Tibial artery (tissue), 4 donors: Measurements from ENCODE around the gene LRRN2.
A peak's percentile ranks its signal among the peaks of the same experiment; 100 is the strongest.

Source experiments
- DNase-seq, 2 donors: peaks; one replicate each; pipeline ENCODE4 v3.0.0-alpha.2; 2019
- H3K27ac ChIP-seq, 2 donors: fragments of 200-600 bp; sonication (generic) in 1 of 2; 1 replicate in 1 of 2; 2 replicates in 1 of 2; pipeline ENCODE4 v1.5.1; 2018 to 2019; ENCODE audit warnings: mild to moderate bottlenecking in 1 of 2
- H3K27me3 ChIP-seq, 2 donors: fragments of 200-600 bp; sonication (generic) in 1 of 2; one replicate each; pipeline versions ENCODE4 v1.5.1 to v1.6.0; 2016 to 2019
- H3K36me3 ChIP-seq, 3 donors: fragments of 200-600 bp; sonication (generic) in 2 of 3; one replicate each; pipeline ENCODE4 v1.5.1; 2016 to 2019; ENCODE audit warnings: mild to moderate bottlenecking in 2 of 3
- H3K4me1 ChIP-seq, 4 donors: fragments of 200-600 bp; sonication (generic) in 2 of 4; 1 replicate in 3 of 4; 2 replicates in 1 of 4; pipeline ENCODE4 v1.5.1; 2016 to 2019
- H3K4me3 ChIP-seq, 2 donors: fragments of 200-600 bp; sonication (generic) in 1 of 2; 1 replicate in 1 of 2; 2 replicates in 1 of 2; pipeline ENCODE4 v1.5.1; 2018 to 2019; ENCODE audit warnings: mild to moderate bottlenecking in 2 of 2
- H3K9me3 ChIP-seq, 3 donors: fragments of 200-600 bp; sonication (generic) in 1 of 3; one replicate each; pipeline ENCODE4 v1.5.1; 2016 to 2019
- intact Hi-C: fragments of 100-400 bp; cut with DNase I; formaldehyde crosslinking; loops from one replicate; pipeline ENCODE4 v1.15.0; 2023; ENCODE audit warnings: low total_unique reads
- TF ChIP-seq, protein P1 (sequence below), 2 experiments: fragments of 200-600 bp in 1 of 2; fragments of 450-650 bp in 1 of 2; IDR thresholded peaks; one replicate each; pipeline ENCODE4 v1.5.1; 2017 to 2019; ENCODE audit warnings: antibody characterized with exemption in 2 of 2, mild to moderate bottlenecking in 1 of 2, moderate library complexity in 1 of 2

LRRN2 gene

DNA sequence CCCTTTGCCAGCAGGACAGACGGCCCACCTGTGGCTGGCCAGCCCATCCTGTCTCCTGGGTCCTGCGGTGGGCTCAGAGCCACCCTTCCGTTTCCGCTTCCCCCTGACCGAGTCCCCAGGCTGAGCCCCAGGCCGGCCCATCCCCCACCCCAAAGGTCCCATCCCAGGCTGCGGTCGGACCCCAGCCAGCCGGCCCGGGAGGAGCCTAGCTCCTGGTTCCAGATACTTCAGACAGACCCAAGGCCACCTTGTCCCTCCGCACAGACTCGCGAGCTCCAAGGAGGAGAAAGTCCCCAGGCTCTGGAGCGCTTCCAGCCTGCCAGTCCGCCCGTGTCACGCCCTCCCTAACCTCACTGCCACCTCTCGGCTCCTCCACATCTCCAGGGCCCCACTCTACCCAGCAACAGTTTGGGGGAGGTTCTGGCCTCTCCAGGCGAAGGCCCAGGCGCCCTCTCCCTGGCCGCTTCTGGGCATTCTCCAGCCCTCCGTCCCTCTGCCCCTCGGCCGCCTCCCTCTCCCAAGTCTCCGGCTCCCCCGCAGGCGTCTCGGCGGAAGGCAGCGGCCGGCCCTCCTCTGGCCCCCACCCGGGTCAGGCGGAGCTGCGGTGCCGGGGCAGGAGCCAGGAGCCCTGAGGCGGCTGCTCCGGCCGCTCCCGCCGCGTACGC is 835 bp downstream of the LRRN2 start:
- Histone ChIP-seq H3K4me1 (peaks cover 0 to 26% (median 13%) of the 10 kb centered on the region in 4 donors), H3K27me3 (peaks cover 0 to 37% of the 10 kb centered on the region in 2 donors), H3K9me3 (no peaks in the 10 kb centered on the region), H3K4me3 (peak overlapping the region; percentile 29 to 48), H3K36me3 (no peaks in the 10 kb centered on the region), H3K27ac (no peak overlapping the region)
- DNase-seq: peak in 1 of 2 donors; percentile 60
- intact Hi-C loops: no loop called here
- TF ChIP-seq, protein P1, sequence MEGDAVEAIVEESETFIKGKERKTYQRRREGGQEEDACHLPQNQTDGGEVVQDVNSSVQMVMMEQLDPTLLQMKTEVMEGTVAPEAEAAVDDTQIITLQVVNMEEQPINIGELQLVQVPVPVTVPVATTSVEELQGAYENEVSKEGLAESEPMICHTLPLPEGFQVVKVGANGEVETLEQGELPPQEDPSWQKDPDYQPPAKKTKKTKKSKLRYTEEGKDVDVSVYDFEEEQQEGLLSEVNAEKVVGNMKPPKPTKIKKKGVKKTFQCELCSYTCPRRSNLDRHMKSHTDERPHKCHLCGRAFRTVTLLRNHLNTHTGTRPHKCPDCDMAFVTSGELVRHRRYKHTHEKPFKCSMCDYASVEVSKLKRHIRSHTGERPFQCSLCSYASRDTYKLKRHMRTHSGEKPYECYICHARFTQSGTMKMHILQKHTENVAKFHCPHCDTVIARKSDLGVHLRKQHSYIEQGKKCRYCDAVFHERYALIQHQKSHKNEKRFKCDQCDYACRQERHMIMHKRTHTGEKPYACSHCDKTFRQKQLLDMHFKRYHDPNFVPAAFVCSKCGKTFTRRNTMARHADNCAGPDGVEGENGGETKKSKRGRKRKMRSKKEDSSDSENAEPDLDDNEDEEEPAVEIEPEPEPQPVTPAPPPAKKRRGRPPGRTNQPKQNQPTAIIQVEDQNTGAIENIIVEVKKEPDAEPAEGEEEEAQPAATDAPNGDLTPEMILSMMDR (IDR thresholded peaks at IDR 0.05): no peak

DNA sequence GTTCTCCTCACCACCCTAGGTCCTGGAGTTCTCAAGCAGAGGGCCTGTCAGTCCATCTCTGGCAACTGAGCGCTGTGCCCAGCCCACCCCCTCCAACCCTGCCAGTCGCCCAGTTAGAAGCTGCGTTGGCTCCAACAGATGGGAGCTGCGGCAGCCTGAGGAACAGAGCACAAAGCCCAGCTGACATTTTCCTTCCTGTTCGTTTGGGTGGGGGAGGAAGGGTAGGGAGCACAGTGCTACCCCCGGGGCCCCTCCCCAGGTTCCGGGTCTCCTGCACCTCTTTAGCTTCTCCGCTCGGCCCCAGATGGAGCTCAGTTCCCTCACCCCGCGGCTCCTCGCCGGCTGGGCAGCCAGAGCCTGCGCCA is 1.4 kb downstream of the LRRN2 start:
- peaks cover 0 to 26% (median 13%) of the 10 kb centered on the region in 4 donors for H3K4me1 ChIP-seq
- H3K9me3 ChIP-seq: no peaks in the 10 kb centered on the region
- intact Hi-C loops: no loop called here
- H3K27ac ChIP-seq: no peak overlapping the region
- no peaks in the 10 kb centered on the region for H3K36me3 ChIP-seq
- peak overlapping the region in 1 of 2 donors; percentile 48 for H3K4me3 ChIP-seq
- H3K27me3 ChIP-seq: peaks cover 0 to 37% of the 10 kb centered on the region in 2 donors
- TF ChIP-seq, protein P1 (IDR thresholded peaks at IDR 0.05): no peak
- DNase-seq: peak in 1 of 2 donors; percentile 50

DNA sequence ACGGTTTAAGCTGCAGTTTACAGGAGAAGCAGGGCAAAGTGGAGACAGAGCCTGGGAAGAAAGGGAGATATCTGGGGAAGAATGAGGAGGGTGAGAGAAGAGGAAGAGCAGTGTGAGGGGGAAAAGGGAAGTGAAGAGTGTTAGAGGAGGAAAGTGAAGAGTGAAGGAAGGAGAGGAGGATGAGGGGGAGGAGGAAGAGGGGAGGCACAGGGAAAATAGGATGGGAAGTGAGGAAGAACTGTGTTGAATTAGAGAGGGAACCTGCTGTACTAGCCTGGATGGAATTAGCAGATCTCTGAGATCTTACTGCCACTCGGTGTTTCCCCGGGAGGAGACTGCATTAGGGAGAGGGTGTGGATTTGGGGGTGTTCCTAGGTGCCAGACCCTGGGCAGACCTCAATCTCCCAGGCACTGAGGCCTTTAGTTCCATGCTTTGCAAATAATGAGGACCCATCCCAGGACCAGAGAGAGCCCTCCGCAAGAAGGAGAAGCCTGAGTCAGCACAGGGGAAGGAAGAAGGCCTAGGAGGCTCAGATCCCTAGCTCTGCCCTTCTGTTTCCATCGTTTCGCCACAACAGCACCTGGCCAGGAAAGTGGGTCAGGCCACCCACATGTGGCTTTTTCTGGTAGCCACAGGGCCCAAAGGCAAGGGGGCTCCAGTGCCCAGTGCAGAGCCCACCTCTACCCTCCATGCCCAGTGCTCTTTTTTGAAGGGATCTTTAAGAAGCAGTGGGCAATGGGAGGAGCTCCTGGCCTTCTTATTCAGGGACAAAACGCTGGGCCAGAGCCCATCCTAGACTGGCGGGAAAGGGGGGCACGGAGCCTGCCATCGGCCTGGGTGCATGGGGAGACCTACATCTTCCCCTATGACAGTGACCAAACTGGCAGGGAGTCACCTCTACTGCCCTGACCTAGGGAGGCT is 2.0 kb downstream of the LRRN2 start:
- peak in 1 of 2 donors; percentile 19 for DNase-seq
- Histone ChIP-seq H3K27me3 (peaks cover 0 to 36% of the 10 kb centered on the region in 2 donors), H3K27ac (no peak overlapping the region), H3K4me1 (peaks cover 0 to 26% (median 13%) of the 10 kb centered on the region in 4 donors), H3K36me3 (no peaks in the 10 kb centered on the region), H3K4me3 (no peak overlapping the region), H3K9me3 (no peaks in the 10 kb centered on the region)
- TF ChIP-seq, protein P1 (IDR thresholded peaks at IDR 0.05): no peak
- intact Hi-C loops: no loop called here

DNA sequence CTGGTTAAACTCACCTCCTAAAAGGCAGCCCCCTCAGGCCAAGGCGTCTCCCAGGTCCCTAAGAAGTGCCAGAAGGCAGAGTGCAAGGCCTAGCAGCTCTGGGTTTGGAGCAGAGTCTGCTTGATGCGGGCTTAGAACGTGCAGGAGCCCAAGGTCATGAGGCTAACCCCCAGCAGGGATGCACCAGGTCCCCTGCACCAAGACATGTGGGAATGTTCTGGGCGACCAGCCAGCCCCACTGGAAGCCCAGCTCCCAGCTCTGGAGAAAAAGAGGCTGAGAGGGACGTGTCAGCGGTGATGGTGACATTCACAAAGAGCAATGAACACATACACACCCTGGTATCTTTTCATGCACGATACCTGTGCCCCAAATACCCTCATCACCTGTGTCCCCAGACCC is 5.1 kb downstream of the LRRN2 start:
- Histone ChIP-seq H3K36me3 (no peaks in the 10 kb centered on the region), H3K4me3 (no peak overlapping the region), H3K27me3 (peaks cover 0 to 34% of the 10 kb centered on the region in 2 donors), H3K27ac (no peak overlapping the region), H3K4me1 (peaks cover 0 to 18% (median 9%) of the 10 kb centered on the region in 4 donors), H3K9me3 (no peaks in the 10 kb centered on the region)
- TF ChIP-seq, protein P1 (IDR thresholded peaks at IDR 0.05): no peak
- DNase-seq: peak in 1 of 2 donors; percentile 38
- intact Hi-C loops: no loop called here

DNA sequence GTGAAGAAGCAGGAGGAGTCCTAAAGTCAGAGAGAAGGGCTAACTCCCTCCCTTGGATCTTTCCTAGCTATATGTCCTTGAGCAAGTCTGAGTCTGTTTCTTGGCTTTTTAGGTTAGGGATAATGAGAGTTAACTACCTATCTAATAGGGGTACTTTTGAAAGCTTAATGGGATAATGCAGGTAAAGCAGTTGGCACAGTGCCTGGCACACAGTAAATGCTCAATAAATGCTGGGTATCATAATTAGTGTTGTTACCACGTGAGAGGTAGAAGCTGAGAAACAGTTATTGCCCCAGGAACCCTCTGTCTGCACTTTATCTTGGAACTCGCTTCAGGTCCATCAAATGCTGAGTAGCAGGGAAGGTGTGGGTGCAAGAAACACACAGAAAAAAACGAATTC is 5.5 kb downstream of the LRRN2 start:
- Histone ChIP-seq H3K4me1 (peaks cover 0 to 14% (median 6%) of the 10 kb centered on the region in 4 donors), H3K27me3 (peaks cover 0 to 30% of the 10 kb centered on the region in 2 donors), H3K4me3 (no peak overlapping the region), H3K9me3 (no peaks in the 10 kb centered on the region), H3K27ac (no peak overlapping the region), H3K36me3 (no peaks in the 10 kb centered on the region)
- intact Hi-C loops: no loop called here
- DNase-seq: peak in 1 of 2 donors; percentile 10
- TF ChIP-seq, protein P1 (IDR thresholded peaks at IDR 0.05): no peak
